ENCODE measurements around the gene MGMT. TPM values are rescaled to one million over a fixed set of nuclear protein-coding genes. Genes with fewer than 3 reads are reported as not detected.

The MGMT gene
- total and polyA plus RNA-seq, 2 of the 4 experiments (the other 2 are of a cell fraction): 11.5 to 17.8 TPM

- H3K27me3 ChIP-seq (ENCODE audit: control insufficient read depth, insufficient read depth, low read length): no peaks in the 10 kb centered on the region
- DNase-seq (no peak), ATAC-seq (ENCODE audit: low read depth) (no peak)
- H3K36me3 ChIP-seq (ENCODE audit: control insufficient read depth, insufficient read depth, low read length): peaks cover 5% of the 10 kb centered on the region; the same call in 1 of the 2 replicates
- no peak overlapping the region for H4K5ac ChIP-seq (ENCODE audit: low read depth, low read length)
- no peak overlapping the region for H2BK15ac ChIP-seq (ENCODE audit: low read depth, low read length)
- no peak overlapping the region for H3K4me3 ChIP-seq (ENCODE audit: insufficient read depth, low read depth, low read length)
- H2BK5ac ChIP-seq (ENCODE audit: low read depth, low read length, poor library complexity, severe bottlenecking): no peak overlapping the region
- 67% methylated on average over 3 of the region's 11 CpGs; no CpG with 5 or more reads in 1 of the 2 experiments for WGBS, 2 experiments (ENCODE audit: extremely low coverage in 2 of 2, insufficient read length in 1 of 2)
- H3K79me1 ChIP-seq (ENCODE audit: low read depth in 1 of 2, low read length in 2 of 2): peaks cover 4 to 8% of the 10 kb centered on the region in 2 experiments
- no peak overlapping the region for H3K27ac ChIP-seq (ENCODE audit: insufficient read depth, low read length)
- H2AK5ac ChIP-seq (ENCODE audit: low read depth, low read length): no peak overlapping the region
- dilution Hi-C loops (cut with HindIII; ENCODE audit: low sequenced_read_pairs, unreplicated experiment): no loop called here
- no peak overlapping the region for H3K56ac ChIP-seq (ENCODE audit: extremely low read depth, insufficient read depth, low read length)
- ChIA-PET CTCF (no interaction called here), POLR2A (ENCODE audit: unreplicated experiment) (no interaction called here)
- H4K20me1 ChIP-seq (ENCODE audit: insufficient read depth, low read length): no peaks in the 10 kb centered on the region
- H3K4ac ChIP-seq (ENCODE audit: low read depth, low read length): no peak overlapping the region
- H3K18ac ChIP-seq (ENCODE audit: low read depth, low read length): no peak overlapping the region
- H4K91ac ChIP-seq (ENCODE audit: insufficient read depth, low read depth, low read length): no peak overlapping the region
- H4K8ac ChIP-seq (ENCODE audit: low read depth in 2 of 2, low read length in 2 of 2): no peak overlapping the region
- in situ Hi-C loops (cut with MboI; ENCODE audit: low sequenced_read_pairs): no loop called here
- no peak overlapping the region for H2AK9ac ChIP-seq (replicated peaks; ENCODE audit: low read depth, low read length, poor library complexity)
- intact Hi-C loops (cut with micrococcal nuclease): no loop called here
- H3K9ac ChIP-seq (ENCODE audit: low read depth, low read length): no peak overlapping the region
- H3K9me1 ChIP-seq (ENCODE audit: insufficient read depth, low read length): 0 out of 2 replicates have a peak, but pooled peaks cover 4% of the 10 kb centered on the region
- no peak for TF ChIP-seq SMC3 (IDR thresholded peaks at IDR 0.05; ENCODE audit: low read depth, low read length)
- TF ChIP-seq MAFK (IDR thresholded peaks at IDR 0.05; ENCODE audit: low read depth, low read length): no peak
- TF ChIP-seq RAD21 (IDR thresholded peaks at IDR 0.05; ENCODE audit: low read length): no peak
- TF ChIP-seq ELK1 (IDR thresholded peaks at IDR 0.05; ENCODE audit: borderline replicate concordance, low read depth, low read length): no peak
- no peak for TF ChIP-seq NFE2L2 (IDR thresholded peaks at IDR 0.05; ENCODE audit: low read depth, low read length)
- no peak overlapping the region for H3K14ac ChIP-seq (replicated peaks; ENCODE audit: low read depth, low read length)
- no peak overlapping the region for H2BK120ac ChIP-seq (ENCODE audit: low read depth, low read length)
- no peak overlapping the region for H3K23ac ChIP-seq (ENCODE audit: low read depth, low read length)
- BruUV-seq (replicated peaks): no TSS peak
- no peak overlapping the region for H2BK20ac ChIP-seq (ENCODE audit: low read depth, low read length)
- H3K4me1 ChIP-seq (ENCODE audit: control insufficient read depth, insufficient read depth, low read length): peaks cover 4% of the 10 kb centered on the region; the same call in 1 of the 2 replicates
- H3K4me2 ChIP-seq (ENCODE audit: low read depth, low read length): no peak overlapping the region
- H2AFZ ChIP-seq (replicated peaks; ENCODE audit: low read length, poor library complexity): no peak overlapping the region
- H3K9me3 ChIP-seq (ENCODE audit: control insufficient read depth, insufficient read depth, low read length): no peaks in the 10 kb centered on the region
Observed at GRCh38 chr10:129470103-129470851, 3.2 kb downstream of the MGMT start.

Measured in IMR-90 (cell line).